ENCODE data around the gene SMCHD1.
"Not testable (repeated sequence)": the region's sequence is repeated elsewhere in the genome, so short reads cannot be mapped to it uniquely, and the experiment has no call there.

Gene SMCHD1

DNA sequence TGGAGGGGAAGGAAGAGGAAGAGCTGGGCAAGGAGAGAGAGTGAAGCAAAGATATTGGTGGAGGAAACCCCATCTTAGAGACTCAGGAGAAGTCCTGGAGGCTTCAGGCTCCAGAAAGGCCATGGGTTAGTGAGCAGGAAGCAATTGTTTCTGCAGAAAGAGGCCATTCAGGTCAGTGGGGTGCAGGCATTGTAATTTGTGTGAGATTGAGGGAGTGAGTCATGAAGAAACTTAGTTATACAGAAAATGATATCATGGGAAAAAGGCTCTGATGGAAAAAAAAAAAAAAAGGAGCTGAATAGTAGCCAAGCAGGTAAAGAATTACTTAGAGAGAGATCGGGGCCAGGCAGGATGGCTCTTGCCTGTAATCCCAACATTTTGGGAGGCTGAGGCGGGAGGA is 195.3 kb downstream of the SMCHD1 start:
- no peak for DNase-seq (ENCODE audit: low read depth in 1 of 2, low spot score in 1 of 2)

DNA sequence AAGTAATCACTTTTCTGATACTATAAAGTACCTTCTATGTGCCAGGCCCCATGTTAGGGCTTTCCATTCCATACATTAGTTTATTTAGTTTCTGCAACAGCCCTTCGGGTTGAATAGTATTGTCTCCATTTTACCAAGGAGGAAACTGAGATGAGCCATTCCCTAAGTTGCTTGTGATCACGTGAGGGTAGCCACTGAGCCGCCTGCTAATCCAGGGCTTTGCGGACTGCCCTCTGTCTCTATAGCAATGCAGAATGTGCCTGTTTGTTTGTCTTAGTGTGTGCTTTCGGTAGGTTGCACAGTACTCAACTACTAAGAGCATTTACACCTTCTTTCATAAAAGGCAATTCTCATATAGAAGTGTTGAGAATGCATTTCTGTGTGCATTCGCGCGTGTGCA is 196.2 kb downstream of the SMCHD1 start:
- DNase-seq (ENCODE audit: low read depth in 1 of 2, low spot score in 1 of 2) = no peak

DNA sequence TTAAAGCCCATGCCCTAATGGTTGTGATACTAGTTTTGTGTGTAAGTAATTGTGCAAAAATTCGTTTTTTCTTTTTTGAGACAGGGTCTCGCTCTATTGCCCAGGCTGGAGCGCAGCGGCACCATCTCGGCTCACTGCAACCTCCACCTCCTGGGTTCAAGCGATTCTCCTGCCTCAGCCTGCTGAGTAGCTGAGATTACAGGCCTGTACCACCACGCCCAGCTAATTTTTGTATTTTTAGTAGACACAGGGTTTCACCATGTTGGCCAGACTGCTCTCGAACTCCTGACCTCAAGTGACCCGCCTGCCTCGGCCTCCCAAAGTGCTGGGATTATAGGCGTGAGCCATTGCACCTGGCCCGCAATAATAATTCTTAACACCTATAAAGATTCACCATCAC is 196.9 kb downstream of the SMCHD1 start:
- not testable (repeated sequence) for DNase-seq (ENCODE audit: low read depth in 1 of 2, low spot score in 1 of 2)

DNA sequence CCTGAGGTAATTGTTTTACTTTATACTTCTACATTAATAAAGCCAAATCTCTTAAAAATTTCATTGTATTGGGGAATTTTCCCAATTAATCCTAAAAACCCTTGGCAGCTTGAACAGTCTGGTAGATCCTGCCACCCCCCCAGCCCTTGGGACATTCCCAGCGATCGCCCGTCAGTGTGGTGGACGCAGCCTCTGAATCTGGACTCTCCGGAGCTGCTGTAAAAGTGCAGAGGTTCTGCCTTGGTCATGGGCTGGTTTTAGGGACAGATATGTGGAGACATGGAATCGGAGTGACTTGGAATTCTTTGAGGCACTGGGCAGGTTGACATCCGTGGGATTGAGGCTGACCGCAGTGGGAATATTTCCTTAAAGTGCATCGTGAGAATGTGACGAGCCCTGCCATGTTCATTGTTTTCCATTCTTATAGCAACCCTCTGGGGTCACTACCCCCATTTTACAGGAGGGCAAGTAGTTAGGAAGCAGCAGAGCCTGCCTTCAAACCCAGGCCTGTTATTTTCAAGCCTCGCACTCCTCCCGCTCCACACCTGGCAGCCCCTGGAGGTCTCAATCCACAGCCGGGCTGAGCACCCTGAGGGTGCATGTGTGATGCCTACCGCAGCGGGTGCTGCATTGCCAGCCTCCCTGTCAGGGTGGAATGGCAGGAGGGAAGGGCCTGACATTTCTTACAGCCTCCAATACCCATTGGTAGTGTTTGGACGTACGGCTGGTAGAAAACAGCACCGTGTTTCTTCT is 197.8 kb downstream of the SMCHD1 start:
- DNase-seq (ENCODE audit: low read depth in 1 of 2, low spot score in 1 of 2) = no peak

DNA sequence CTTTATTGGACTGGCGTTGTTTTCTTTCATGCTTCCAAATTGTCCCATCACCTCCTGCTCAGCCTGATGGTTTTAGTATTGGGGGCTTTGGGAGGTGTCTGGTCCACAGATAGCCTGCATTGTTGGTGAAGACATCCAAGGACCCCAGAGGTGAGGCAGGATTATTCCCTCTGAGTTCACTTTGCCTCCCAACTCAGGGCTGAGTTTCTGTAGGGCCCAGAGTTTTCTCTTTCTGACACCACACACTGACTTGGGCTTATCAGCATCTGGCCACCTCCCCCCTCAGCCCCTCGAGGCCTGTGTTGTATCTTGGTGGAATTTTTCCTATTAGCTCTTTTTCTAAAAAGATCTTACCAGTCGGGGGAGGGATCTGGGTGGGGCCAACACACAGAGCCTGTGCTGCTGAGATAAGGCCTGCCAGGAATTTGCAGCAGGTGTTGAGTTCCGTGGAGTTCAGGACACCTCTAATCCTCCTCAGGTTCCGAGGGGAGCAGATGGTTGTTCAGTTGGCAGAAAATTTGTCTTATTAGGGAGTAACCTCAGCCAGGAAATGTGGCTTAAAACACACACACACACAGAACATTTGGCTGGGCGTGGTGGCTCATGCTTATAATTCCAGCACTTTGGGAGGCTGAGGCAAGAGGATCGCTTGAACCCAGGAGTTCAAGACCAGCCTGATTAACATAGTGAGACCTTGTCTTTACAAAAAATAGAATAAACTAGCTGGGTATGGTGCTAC is 198.6 kb downstream of the SMCHD1 start:
- DNase-seq (ENCODE audit: low read depth in 1 of 2, low spot score in 1 of 2) = no peak
